H9 (cell line): ENCODE data around the gene FSTL4. TPM values are rescaled to one million over a fixed set of nuclear protein-coding genes. Genes with fewer than 3 reads are reported as not detected.

Experiments used
- DNase-seq: peaks from one replicate; pipeline ENCODE4 v3.0.0-alpha.2; 2017
- H2AFZ ChIP-seq: one replicate; pipeline ENCODE4 v1.6.1; 2013; ENCODE audit warnings: mild to moderate bottlenecking, low read length, control low read depth, moderate library complexity
- H2AK5ac ChIP-seq: 2 replicates; pipeline ENCODE4 v1.6.1; 2013; ENCODE audit warnings: low read length, control low read depth, mixed read lengths; ENCODE audit not compliant: insufficient read length
- H2BK120ac ChIP-seq: one replicate; pipeline ENCODE4 v1.6.1; 2013; ENCODE audit warnings: low read depth, mild to moderate bottlenecking, low read length, control low read depth, inconsistent platforms; ENCODE audit not compliant: poor library complexity, severe bottlenecking
- H2BK12ac ChIP-seq: 2 replicates; pipeline ENCODE4 v1.6.1; 2013; ENCODE audit warnings: low read length, control low read depth, mixed read lengths, low read depth; ENCODE audit not compliant: insufficient read length
- H2BK15ac ChIP-seq: 2 replicates; pipeline ENCODE4 v1.6.1; 2013; ENCODE audit warnings: low read depth, low read length, control low read depth
- H2BK20ac ChIP-seq: one replicate; pipeline ENCODE4 v1.6.1; 2013; ENCODE audit warnings: low read depth, mild to moderate bottlenecking, low read length, control low read depth, inconsistent platforms; ENCODE audit not compliant: poor library complexity, severe bottlenecking
- H2BK5ac ChIP-seq: 2 replicates; pipeline ENCODE4 v1.6.1; 2013; ENCODE audit warnings: low read length, control low read depth, mixed read lengths; ENCODE audit not compliant: insufficient read length
- H3K14ac ChIP-seq: 2 replicates; pipeline ENCODE4 v1.6.1; 2013; ENCODE audit warnings: low read length, control low read depth; ENCODE audit not compliant: insufficient read depth
- H3K18ac ChIP-seq: 2 replicates; pipeline ENCODE4 v1.6.1; 2013; ENCODE audit warnings: low read depth, mild to moderate bottlenecking, mixed read lengths, low read length, control low read depth; ENCODE audit not compliant: insufficient read length
- H3K23ac ChIP-seq: 2 replicates; pipeline ENCODE4 v1.6.1; 2013; ENCODE audit warnings: low read length, control low read depth, mixed read lengths, low read depth; ENCODE audit not compliant: insufficient read length
- H3K23me2 ChIP-seq: 2 replicates; pipeline ENCODE4 v1.6.1; 2013; ENCODE audit warnings: low read depth, mild to moderate bottlenecking, mixed read lengths, low read length, control low read depth; ENCODE audit not compliant: insufficient read length, poor library complexity, severe bottlenecking
- H3K27ac ChIP-seq: 2 replicates; pipeline ENCODE4 v1.5.1; 2013; ENCODE audit warnings: low read length, control low read depth, mixed read lengths, low read depth; ENCODE audit not compliant: insufficient read length
- H3K27me3 ChIP-seq: 2 replicates; pipeline ENCODE4 v1.6.1; 2013; ENCODE audit warnings: low read length, control low read depth, inconsistent platforms; ENCODE audit not compliant: insufficient read depth
- H3K4ac ChIP-seq: 2 replicates; pipeline ENCODE4 v1.6.1; 2013; ENCODE audit warnings: low read depth, mild to moderate bottlenecking, control low read depth, inconsistent platforms, low read length, moderate library complexity
- H3K4me1 ChIP-seq: 2 replicates; pipeline ENCODE4 v1.6.1; 2013; ENCODE audit warnings: low read length, control low read depth, inconsistent platforms; ENCODE audit not compliant: insufficient read depth
- H3K4me2 ChIP-seq: 2 replicates; pipeline ENCODE4 v1.6.1; 2013; ENCODE audit warnings: low read length, control low read depth, mixed read lengths; ENCODE audit not compliant: insufficient read length, insufficient read depth
- H3K56ac ChIP-seq: 2 replicates; pipeline ENCODE4 v1.6.1; 2013; ENCODE audit warnings: low read depth, mild to moderate bottlenecking, mixed read lengths, low read length, control low read depth; ENCODE audit not compliant: insufficient read length
- H3K79me1 ChIP-seq: 2 replicates; pipeline ENCODE4 v1.6.1; 2013; ENCODE audit warnings: low read depth, mild to moderate bottlenecking, moderate library complexity, low read length, control low read depth, inconsistent platforms; ENCODE audit not compliant: insufficient read depth, poor library complexity, severe bottlenecking
- H3K79me2 ChIP-seq: 2 replicates; pipeline ENCODE4 v1.6.1; 2013; ENCODE audit warnings: low read length, control low read depth, inconsistent platforms; ENCODE audit not compliant: insufficient read depth
- H3K9ac ChIP-seq: 2 replicates; pipeline ENCODE4 v1.6.1; 2013; ENCODE audit warnings: low read length, control low read depth, mixed read lengths; ENCODE audit not compliant: insufficient read length; ENCODE audit errors: extremely low read depth
- H3K9me3 ChIP-seq: one replicate; pipeline ENCODE4 v1.6.1; 2013; ENCODE audit warnings: low read depth, low read length, inconsistent platforms; ENCODE audit not compliant: control insufficient read depth
- H3T11ph ChIP-seq: one replicate; pipeline ENCODE4 v1.6.1; 2013; ENCODE audit warnings: mild to moderate bottlenecking, low read length, control low read depth, inconsistent platforms
- H4K20me1 ChIP-seq: one replicate; pipeline ENCODE4 v1.6.1; 2013; ENCODE audit not compliant: control insufficient read depth, insufficient read length, insufficient read depth
- H4K5ac ChIP-seq: 2 replicates; pipeline ENCODE4 v1.6.1; 2013; ENCODE audit warnings: low read depth, mild to moderate bottlenecking, mixed read lengths, low read length, control low read depth; ENCODE audit not compliant: insufficient read length
- H4K8ac ChIP-seq: replicated peaks from 2 replicates; pipeline ENCODE4 v1.6.1; 2013; ENCODE audit warnings: low read length, control low read depth, mixed read lengths, low read depth; ENCODE audit not compliant: insufficient read length
- H4K91ac ChIP-seq: 2 replicates; pipeline ENCODE4 v1.6.1; 2013; ENCODE audit warnings: low read depth, mild to moderate bottlenecking, moderate library complexity, mixed read lengths, low read length, control low read depth; ENCODE audit not compliant: insufficient read length
- H3K27ac Mint-ChIP-seq, 3 experiments: 2 replicates in 2 of 3; 3 replicates in 1 of 3; pipeline ENCODE4 v1.8.0; 2020 to 2021; ENCODE audit warnings: mixed read lengths in 3 of 3, mild to moderate bottlenecking in 1 of 3, moderate library complexity in 1 of 3
- H3K27me3 Mint-ChIP-seq: 2 replicates; pipeline ENCODE4 v1.8.0; 2021; ENCODE audit warnings: low read depth, mild to moderate bottlenecking, moderate library complexity, mixed read lengths
- H3K36me3 Mint-ChIP-seq, 3 experiments: 2 replicates in 2 of 3; 3 replicates in 1 of 3; pipeline ENCODE4 v1.8.0; 2020 to 2021; ENCODE audit warnings: low read depth in 3 of 3, mixed read lengths in 3 of 3; ENCODE audit not compliant: insufficient read depth in 1 of 3
- H3K4me1 Mint-ChIP-seq, 2 experiments: 2 replicates each; pipeline ENCODE4 v1.8.0; 2020; ENCODE audit warnings: mixed read lengths in 2 of 2
- H3K4me3 Mint-ChIP-seq, 2 experiments: 2 replicates in 1 of 2; 3 replicates in 1 of 2; pipeline ENCODE4 v1.8.0; 2020 to 2021; ENCODE audit warnings: mild to moderate bottlenecking in 2 of 2, mixed read lengths in 2 of 2, moderate library complexity in 1 of 2
- H3K9me3 Mint-ChIP-seq, 2 experiments: 2 replicates in 1 of 2; 3 replicates in 1 of 2; pipeline ENCODE4 v1.8.0; 2020; ENCODE audit warnings: mild to moderate bottlenecking in 2 of 2, mixed read lengths in 2 of 2, moderate library complexity in 1 of 2
- CTCF ChIP-seq: fragments of 200-600 bp; sonication (generic); conservative IDR thresholded peaks from 3 replicates; pipeline ENCODE4 v1.8.0; 2021; ENCODE audit warnings: antibody characterized with exemption, mild to moderate bottlenecking
- WGBS: extraction: QIAGEN DNeasy Blood & Tissue Kit; methylation state at CpG from one replicate; pipeline ENCODE4 v1.1.7; 2013; ENCODE audit warnings: missing lambda C conversion rate, low lambda C conversion rate, mixed read lengths; ENCODE audit not compliant: insufficient read length; ENCODE audit errors: extremely low coverage; 5-methylcytosine and 5-hydroxymethylcytosine counted together
- total RNA-seq: library from RNA; stranded (reverse); gene quantifications from 2 replicates; pipeline ENCODE4 v1.2.1, GENCODE V29; 2021

The FSTL4 gene
- total RNA-seq, 1 experiment from 2014 or later: 5.7 TPM

GRCh38 chr5:133325864-133326263 is 286.5 kb downstream of the FSTL4 start:
- Histone ChIP-seq H4K8ac (no peak overlapping the region), H3K27me3 (no peaks in the 10 kb centered on the region; the same call in 1 of the 2 replicates), H2BK20ac (no peak overlapping the region), H3K56ac (no peak overlapping the region), H4K91ac (no peak overlapping the region), H3K4ac (no peak overlapping the region), H2AFZ (no peak overlapping the region), H3K79me2 (no peaks in the 10 kb centered on the region), H3K23me2 (no peaks in the 10 kb centered on the region), H2BK15ac (no peak overlapping the region), H3K9ac (no peak overlapping the region), H2BK120ac (no peak overlapping the region), H4K20me1 (no peaks in the 10 kb centered on the region), H3T11ph (no peak overlapping the region), H2AK5ac (no peak overlapping the region), H3K18ac (no peak overlapping the region), H3K27ac (no peak overlapping the region), H2BK12ac (no peak overlapping the region), H4K5ac (no peak overlapping the region), H3K4me1 (peaks cover 11% of the 10 kb centered on the region; the same call in 1 of the 2 replicates), H3K23ac (no peak overlapping the region), H3K4me2 (no peak overlapping the region), H2BK5ac (no peak overlapping the region), H3K9me3 (no peaks in the 10 kb centered on the region), H3K79me1 (no peaks in the 10 kb centered on the region), H3K14ac (no peak overlapping the region)
- Mint-ChIP-seq H3K4me1 (peaks cover 56 to 63% of the 10 kb centered on the region in 2 experiments), H3K36me3 (no peaks in the 10 kb centered on the region), H3K27ac (no peak overlapping the region), H3K9me3 (no peaks in the 10 kb centered on the region), H3K27me3 (peaks cover 15% of the 10 kb centered on the region), H3K4me3 (no peak overlapping the region)
- TF ChIP-seq CTCF: no peak
- DNase-seq: no peak
- WGBS: no CpG with 5 or more reads among the region's 5 CpGs
